H1 (cell line): ENCODE data around the gene ANKRD24. TPM values are rescaled to one million over a fixed set of nuclear protein-coding genes. Genes with fewer than 3 reads are reported as not detected.
"Not testable (repeated sequence)": the region's sequence is repeated elsewhere in the genome, so short reads cannot be mapped to it uniquely, and the experiment has no call there.

Source experiments
- CTCF ChIA-PET: fragments of 300-600 bp; sonication (Branson Sonifier 250); formaldehyde crosslinking; loops from one replicate; lab custom pipeline; 2021; ENCODE audit not compliant: partially characterized antibody; lab: Charles Lee
- POLR2A ChIA-PET: fragments of 300-600 bp; sonication (Branson Sonifier 250); formaldehyde crosslinking; loops from one replicate; lab custom pipeline; 2021; ENCODE audit warnings: inconsistent platforms; ENCODE audit not compliant: partially characterized antibody; lab: Charles Lee
- DNase-seq, 2 experiments: peaks; one replicate each; pipeline versions ENCODE4 v3.0.0 to v3.0.0-alpha.2; 2010 to 2022; ENCODE audit warnings: low spot score in 2 of 2, low read depth in 1 of 2, mixed read lengths in 1 of 2
- FAIRE-seq: peaks from 2 replicates; lab custom pipeline; 2011; peaks lifted over from hg19 to GRCh38; lab: Jason Lieb, UNC
- H2AFZ ChIP-seq: 2 replicates; pipeline ENCODE4 v1.8.1; 2012; ENCODE audit warnings: low read length, inconsistent platforms
- H2AK5ac ChIP-seq: 2 replicates; pipeline ENCODE4 v1.6.1; 2013; ENCODE audit warnings: low read depth, low read length
- H2BK120ac ChIP-seq: replicated peaks from 2 replicates; pipeline ENCODE3; 2013; ENCODE audit warnings: low read depth, low read length, inconsistent platforms
- H2BK12ac ChIP-seq: 2 replicates; pipeline ENCODE4 v1.6.1; 2013; ENCODE audit warnings: low read depth, low read length
- H2BK15ac ChIP-seq: 2 replicates; pipeline ENCODE4 v1.6.1; 2013; ENCODE audit warnings: low read length
- H2BK20ac ChIP-seq: 2 replicates; pipeline ENCODE4 v1.6.1; 2013; ENCODE audit warnings: low read length
- H2BK5ac ChIP-seq: 2 replicates; pipeline ENCODE4 v1.6.1; 2013; ENCODE audit warnings: low read depth, low read length
- H3K14ac ChIP-seq: 2 replicates; pipeline ENCODE4 v1.6.1; 2013; ENCODE audit warnings: inconsistent platforms; ENCODE audit not compliant: insufficient read length
- H3K18ac ChIP-seq: 2 replicates; pipeline ENCODE4 v1.6.1; 2013; ENCODE audit warnings: low read length; ENCODE audit errors: extremely low read depth
- H3K23ac ChIP-seq: 2 replicates; pipeline ENCODE4 v1.6.1; 2013; ENCODE audit warnings: inconsistent platforms; ENCODE audit not compliant: insufficient read length
- H3K23me2 ChIP-seq: 2 replicates; pipeline ENCODE4 v1.6.1; 2013; ENCODE audit warnings: low read depth, low read length
- H3K27ac ChIP-seq: 2 replicates; pipeline ENCODE4 v1.6.1; 2011; ENCODE audit warnings: low read depth, low read length, inconsistent platforms
- H3K27me3 ChIP-seq, 4 experiments: replicated peaks in 1 of 4; 1 replicate in 1 of 4; 2 replicates in 3 of 4; pipeline versions ENCODE4 v1.6.1 to v1.8.1; 2011 to 2013; ENCODE audit warnings: low read length in 3 of 4, mild to moderate bottlenecking in 3 of 4, inconsistent platforms in 2 of 4, mixed read lengths in 2 of 4, moderate library complexity in 1 of 4; ENCODE audit not compliant: control insufficient read depth in 3 of 4, insufficient read depth in 3 of 4; ENCODE audit errors: extremely low read depth in 1 of 4
- H3K36me3 ChIP-seq, 4 experiments: 2 replicates each; pipeline versions ENCODE4 v1.6.1 to v1.8.1; 2011 to 2013; ENCODE audit warnings: mild to moderate bottlenecking in 4 of 4, low read length in 3 of 4, moderate library complexity in 2 of 4, control low read depth in 1 of 4, inconsistent platforms in 1 of 4; ENCODE audit not compliant: insufficient read depth in 4 of 4, control insufficient read depth in 2 of 4
- H3K4ac ChIP-seq: replicated peaks from 2 replicates; pipeline ENCODE3; 2013; ENCODE audit warnings: low read length, low read depth, mixed read lengths, inconsistent platforms; ENCODE audit not compliant: insufficient read length
- H3K4me1 ChIP-seq, 4 experiments: replicated peaks in 1 of 4; 1 replicate in 1 of 4; 2 replicates in 3 of 4; pipeline versions ENCODE4 v1.6.1 to v1.8.1; 2011 to 2013; ENCODE audit warnings: low read length in 3 of 4, inconsistent platforms in 2 of 4, mixed read lengths in 1 of 4; ENCODE audit not compliant: insufficient read depth in 4 of 4, control insufficient read depth in 3 of 4
- H3K4me2 ChIP-seq, 2 experiments: 2 replicates each; pipeline versions ENCODE4 v1.6.1 to v1.8.1; 2011 to 2013; ENCODE audit warnings: low read depth in 2 of 2, low read length in 2 of 2, control low read depth in 1 of 2, inconsistent platforms in 1 of 2, mild to moderate bottlenecking in 1 of 2; ENCODE audit not compliant: insufficient read depth in 1 of 2
- H3K4me3 ChIP-seq, 4 experiments: fragments of 200-600, 300-600 bp in 1 of 4; sonication (generic), shearing (Covaris generic), sonication (Bioruptor Twin) in 1 of 4; 2 replicates each; pipeline versions ENCODE4 v1.5.1 to v1.8.1; 2011 to 2016; ENCODE audit warnings: low read length in 4 of 4, low read depth in 3 of 4, control low read depth in 2 of 4, inconsistent platforms in 2 of 4, mild to moderate bottlenecking in 2 of 4, mixed read lengths in 1 of 4, moderate library complexity in 1 of 4; ENCODE audit not compliant: insufficient read depth in 2 of 4; ENCODE audit errors: extremely low read depth in 1 of 4
- H3K56ac ChIP-seq: replicated peaks from 2 replicates; pipeline ENCODE3; 2013; ENCODE audit warnings: low read depth, mild to moderate bottlenecking, mixed read lengths, low read length, inconsistent platforms; ENCODE audit not compliant: insufficient read length
- H3K79me1 ChIP-seq: 2 replicates; pipeline ENCODE4 v1.6.1; 2013; ENCODE audit warnings: low read depth, low read length, control low read depth
- H3K79me2 ChIP-seq, 2 experiments: 2 replicates each; pipeline versions ENCODE4 v1.6.1 to v1.8.1; 2012 to 2013; ENCODE audit warnings: low read length in 2 of 2, mild to moderate bottlenecking in 2 of 2, inconsistent platforms in 1 of 2; ENCODE audit not compliant: insufficient read depth in 2 of 2, control insufficient read depth in 1 of 2
- H3K9ac ChIP-seq, 4 experiments: replicated peaks in 1 of 4; 1 replicate in 1 of 4; 2 replicates in 3 of 4; pipeline versions ENCODE4 v1.6.1 to v1.8.1; 2011 to 2013; ENCODE audit warnings: low read depth in 3 of 4, low read length in 3 of 4, control low read depth in 2 of 4, mild to moderate bottlenecking in 2 of 4, moderate library complexity in 2 of 4, inconsistent platforms in 1 of 4; ENCODE audit errors: extremely low read depth in 1 of 4
- H3K9me3 ChIP-seq, 2 experiments: 2 replicates each; pipeline versions ENCODE4 v1.6.1 to v1.8.1; 2012 to 2013; ENCODE audit warnings: mild to moderate bottlenecking in 2 of 2, moderate library complexity in 2 of 2, control low read depth in 1 of 2, inconsistent platforms in 1 of 2, low read depth in 1 of 2, low read length in 1 of 2, mixed read lengths in 1 of 2; ENCODE audit not compliant: insufficient read depth in 2 of 2
- H4K20me1 ChIP-seq, 2 experiments: replicated peaks in 1 of 2; 2 replicates each; pipeline versions ENCODE3 to v1.8.1; 2011 to 2013; ENCODE audit warnings: inconsistent platforms in 2 of 2, low read length in 2 of 2, mild to moderate bottlenecking in 1 of 2; ENCODE audit not compliant: insufficient read depth in 2 of 2, control insufficient read depth in 1 of 2
- H4K5ac ChIP-seq: 2 replicates; pipeline ENCODE4 v1.6.1; 2013; ENCODE audit warnings: low read length, low read depth, mixed read lengths, inconsistent platforms; ENCODE audit not compliant: insufficient read length
- H4K8ac ChIP-seq: 2 replicates; pipeline ENCODE4 v1.8.0; 2013; ENCODE audit warnings: mild to moderate bottlenecking, moderate library complexity, low read length, inconsistent platforms; ENCODE audit not compliant: insufficient read depth; ENCODE audit errors: extremely low read depth
- H4K91ac ChIP-seq: replicated peaks from 2 replicates; pipeline ENCODE3; 2013; ENCODE audit warnings: low read length, mixed read lengths, inconsistent platforms; ENCODE audit not compliant: insufficient read length
- WGBS, 2 experiments: shearing (Covaris generic) in 1 of 2; methylation state at CpG; one replicate each; pipeline versions ENCODE4 v1.1.6 to v1.1.7; 2013 to 2015; ENCODE audit warnings: low lambda C conversion rate in 2 of 2, mixed read lengths in 2 of 2, inconsistent platforms in 1 of 2, low coverage in 1 of 2, missing lambda C conversion rate in 1 of 2; ENCODE audit not compliant: insufficient replicate concordance in 2 of 2, insufficient coverage in 1 of 2, insufficient read length in 1 of 2; ENCODE audit errors: extremely low coverage in 1 of 2, missing lambda C conversion rate in 1 of 2; 5-methylcytosine and 5-hydroxymethylcytosine counted together
- polyA plus RNA-seq, 7 experiments: library from polyadenylated mRNA; depleted of rRNA in 3 of 7; stranded (reverse) in 5 of 7; unstranded in 2 of 7; fragments of >200 nt in 5 of 7; fragments of 200-250 nt in 2 of 7; gene quantifications; 1 replicate in 5 of 7; 2 replicates in 1 of 7; 4 replicates in 1 of 7; pipeline versions ENCODE4 v1.2.1 to v1.2.3, GENCODE V29; 2011 to 2013; ENCODE audit warnings: missing spikeins in 2 of 7, mixed read lengths in 2 of 7
- total RNA-seq: library from RNA; stranded (reverse); fragmentation: NEBNext Ultra II Directional; extraction: Animal tissue kit (Norgen Biotek cat#: 25700); gene quantifications from 2 replicates; pipeline ENCODE4 v1.2.1, GENCODE V29; 2021

Gene ANKRD24
- total and polyA plus RNA-seq, 2 of the 8 experiments (the other 6 are each of a cell fraction or from before 2014, with no cell fraction given) = 7.6 to 14.1 TPM

DNA sequence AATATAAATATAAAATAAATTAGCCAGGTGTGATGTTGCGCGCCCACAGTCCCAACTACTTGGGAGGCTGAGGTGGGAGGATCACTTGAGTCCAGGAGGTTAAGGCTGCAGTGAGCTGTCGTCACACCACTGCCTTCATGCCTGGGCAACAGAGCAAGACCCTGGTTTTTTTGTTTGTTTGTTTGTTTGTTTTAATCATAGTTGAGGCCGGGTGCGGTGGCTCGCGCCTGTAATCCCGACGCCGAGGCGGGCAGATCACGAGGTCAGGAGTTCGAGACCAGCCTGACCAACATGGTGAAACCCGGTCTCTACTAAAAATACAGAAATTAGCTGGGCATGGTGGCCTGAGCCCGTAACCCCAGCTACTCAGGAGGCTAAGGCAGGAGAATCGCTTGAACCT, 55.0 kb downstream of the ANKRD24 start:
- H3K56ac ChIP-seq, H3K23me2 ChIP-seq, H3K4me1 ChIP-seq, H3K9me3 ChIP-seq, H3K79me2 ChIP-seq, H3K79me1 ChIP-seq, H4K91ac ChIP-seq, H2BK5ac ChIP-seq, H4K8ac ChIP-seq, H3K4me2 ChIP-seq, H2AK5ac ChIP-seq, H3K14ac ChIP-seq, H2BK120ac ChIP-seq, H3K4ac ChIP-seq, H3K27me3 ChIP-seq, H3K27ac ChIP-seq, FAIRE-seq, H3K4me3 ChIP-seq, H4K20me1 ChIP-seq, H3K36me3 ChIP-seq, CTCF ChIA-PET, DNase-seq, H4K5ac ChIP-seq, H2BK12ac ChIP-seq, H2BK20ac ChIP-seq, H3K18ac ChIP-seq, H2AFZ ChIP-seq, H3K23ac ChIP-seq, H2BK15ac ChIP-seq, H3K9ac ChIP-seq: not testable (repeated sequence)
- POLR2A ChIA-PET = interaction anchor here (1.0 to 1.3 kb wide), 3 partner anchors 8 to 85 kb away, joined by 3 to 4 read pairs (median 3); no protein-coding TSS in a partner anchor
- 94% methylated on average over 16 of the region's 16 CpGs; no CpG with 5 or more reads in 1 of the 2 experiments for WGBS, 2 experiments
